ENCODE results near the gene LAYN. TPM values are rescaled to one million over a fixed set of nuclear protein-coding genes. Genes with fewer than 3 reads are reported as not detected.

Gene LAYN
- total RNA-seq, 1 donor from 2014 or later, result 9.2 TPM

DNA sequence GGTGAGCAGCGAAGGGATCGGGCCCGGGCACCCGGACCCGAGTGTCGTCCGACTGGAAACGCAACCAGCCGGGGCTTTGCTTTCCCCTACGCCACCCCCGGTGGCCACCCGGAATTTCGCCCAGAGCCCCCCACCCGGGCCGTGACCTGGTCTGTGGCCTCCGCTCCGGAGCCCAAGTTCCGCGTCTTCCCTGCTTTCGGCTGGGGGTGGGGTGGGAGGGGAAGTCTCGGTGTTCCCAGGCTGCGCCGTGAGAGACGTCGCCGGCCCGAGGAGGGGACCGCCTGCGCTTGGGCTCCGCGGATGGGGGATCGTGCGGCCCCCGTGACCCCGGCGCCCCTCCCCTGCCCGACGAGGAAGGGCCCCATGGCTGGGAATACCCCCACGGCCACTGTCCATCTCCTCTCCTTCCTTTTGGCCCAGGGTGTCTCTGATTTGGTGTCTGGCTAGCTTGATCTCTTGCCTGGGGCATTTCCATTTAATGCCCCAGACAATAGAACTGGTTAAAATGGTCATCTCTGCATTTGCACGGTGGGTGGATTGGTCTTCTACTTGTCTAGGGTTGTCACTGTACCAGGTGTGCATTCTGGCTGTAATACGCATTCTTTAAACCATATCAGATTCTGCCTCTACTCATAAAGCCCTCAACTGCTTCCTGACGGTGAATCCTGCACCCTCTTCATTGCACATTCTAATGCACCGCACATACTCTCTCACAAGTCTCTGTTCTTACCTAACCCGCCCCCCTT is 62.5 kb downstream of the LAYN start:
- Mint-ChIP-seq H3K27me3 (peaks cover under 1% of the 10 kb centered on the region), H3K27ac (peak overlapping the region; percentile 98), H3K36me3 (no peaks in the 10 kb centered on the region), H3K4me1 (ENCODE audit: unreplicated experiment) (peaks cover 23% of the 10 kb centered on the region), H3K9me3 (no peaks in the 10 kb centered on the region), H3K4me3 (peak overlapping the region; percentile 100)
- DNase-seq (ENCODE audit: extremely low spot score, unreplicated experiment), result no peak
- TF ChIP-seq, protein P1, sequence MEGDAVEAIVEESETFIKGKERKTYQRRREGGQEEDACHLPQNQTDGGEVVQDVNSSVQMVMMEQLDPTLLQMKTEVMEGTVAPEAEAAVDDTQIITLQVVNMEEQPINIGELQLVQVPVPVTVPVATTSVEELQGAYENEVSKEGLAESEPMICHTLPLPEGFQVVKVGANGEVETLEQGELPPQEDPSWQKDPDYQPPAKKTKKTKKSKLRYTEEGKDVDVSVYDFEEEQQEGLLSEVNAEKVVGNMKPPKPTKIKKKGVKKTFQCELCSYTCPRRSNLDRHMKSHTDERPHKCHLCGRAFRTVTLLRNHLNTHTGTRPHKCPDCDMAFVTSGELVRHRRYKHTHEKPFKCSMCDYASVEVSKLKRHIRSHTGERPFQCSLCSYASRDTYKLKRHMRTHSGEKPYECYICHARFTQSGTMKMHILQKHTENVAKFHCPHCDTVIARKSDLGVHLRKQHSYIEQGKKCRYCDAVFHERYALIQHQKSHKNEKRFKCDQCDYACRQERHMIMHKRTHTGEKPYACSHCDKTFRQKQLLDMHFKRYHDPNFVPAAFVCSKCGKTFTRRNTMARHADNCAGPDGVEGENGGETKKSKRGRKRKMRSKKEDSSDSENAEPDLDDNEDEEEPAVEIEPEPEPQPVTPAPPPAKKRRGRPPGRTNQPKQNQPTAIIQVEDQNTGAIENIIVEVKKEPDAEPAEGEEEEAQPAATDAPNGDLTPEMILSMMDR (conservative IDR thresholded peaks at IDR 0.05), result no peak

- Mint-ChIP-seq H3K36me3 (no peaks in the 10 kb centered on the region), H3K27ac (peak overlapping the region; percentile 98), H3K4me1 (ENCODE audit: unreplicated experiment) (peaks cover 21% of the 10 kb centered on the region), H3K9me3 (no peaks in the 10 kb centered on the region), H3K4me3 (peak overlapping the region; percentile 100), H3K27me3 (no peaks in the 10 kb centered on the region)
- DNase-seq (ENCODE audit: extremely low spot score, unreplicated experiment), result no peak
- TF ChIP-seq, protein P1 (conservative IDR thresholded peaks at IDR 0.05), result no peak
These were observed 63.2 kb downstream of the LAYN start for GRCh38 chr11:111603611-111604130.

DNA sequence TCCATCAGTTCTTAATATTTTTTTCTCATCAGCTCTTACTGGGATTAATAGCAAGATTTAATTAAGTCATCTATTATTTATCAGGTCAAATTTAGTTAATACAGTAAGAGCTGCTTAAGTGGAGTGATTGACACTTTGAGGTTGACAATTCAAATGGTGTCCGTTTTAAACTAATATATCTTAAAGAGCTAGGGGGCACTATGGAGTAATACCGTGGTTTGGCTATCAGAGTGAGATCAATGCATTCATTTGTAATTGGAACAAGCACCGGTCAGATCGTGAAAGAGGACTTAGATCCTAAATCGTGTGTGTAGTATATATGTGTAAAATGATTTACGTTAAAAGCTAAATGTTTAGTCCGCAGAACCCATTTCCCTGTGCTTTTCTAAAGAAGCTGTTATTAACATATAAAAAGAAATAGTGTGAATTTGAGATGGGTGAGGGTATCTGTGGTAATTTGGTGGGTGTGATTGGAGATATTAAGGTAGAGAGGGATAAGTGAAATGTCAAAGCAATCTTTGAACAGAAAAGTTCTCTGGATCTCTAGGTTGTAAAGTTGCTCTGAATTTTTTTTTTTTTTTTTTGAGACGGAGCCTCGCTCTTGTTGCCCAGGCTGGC is 64.0 kb downstream of the LAYN start:
- H3K27me3 Mint-ChIP-seq, result no peaks in the 10 kb centered on the region
- H3K27ac Mint-ChIP-seq, result peak overlapping the region; percentile 98
- peaks cover 21% of the 10 kb centered on the region for H3K4me1 Mint-ChIP-seq (ENCODE audit: unreplicated experiment)
- H3K4me3 Mint-ChIP-seq, result peak overlapping the region; percentile 100
- H3K9me3 Mint-ChIP-seq, result no peaks in the 10 kb centered on the region
- no peak for DNase-seq (ENCODE audit: extremely low spot score, unreplicated experiment)
- TF ChIP-seq, protein P1 (conservative IDR thresholded peaks at IDR 0.05), result peak; percentile 80
- no peaks in the 10 kb centered on the region for H3K36me3 Mint-ChIP-seq

DNA sequence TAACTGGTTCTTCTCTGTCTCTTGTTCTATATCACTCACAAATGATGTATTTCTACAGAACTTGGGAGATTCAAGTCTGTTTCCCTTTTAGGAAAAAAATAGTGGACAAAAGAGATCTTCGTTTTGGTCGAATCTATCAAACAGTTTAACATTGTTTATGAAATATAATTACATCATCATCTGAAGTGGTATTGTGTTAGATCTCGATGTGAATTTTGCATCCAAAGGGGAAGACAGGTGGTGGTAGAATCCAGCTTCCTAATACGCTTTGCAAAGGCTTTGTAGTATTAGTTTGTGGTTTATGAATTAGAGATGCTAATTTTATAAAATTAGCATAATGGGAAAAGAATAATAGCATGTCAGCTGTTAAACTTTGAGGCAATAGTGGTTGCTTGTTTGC is 65.2 kb downstream of the LAYN start:
- no peak overlapping the region for H3K4me3 Mint-ChIP-seq
- H3K4me1 Mint-ChIP-seq (ENCODE audit: unreplicated experiment), result peaks cover 21% of the 10 kb centered on the region
- no peak overlapping the region for H3K27ac Mint-ChIP-seq
- H3K36me3 Mint-ChIP-seq, result no peaks in the 10 kb centered on the region
- no peaks in the 10 kb centered on the region for H3K27me3 Mint-ChIP-seq
- no peaks in the 10 kb centered on the region for H3K9me3 Mint-ChIP-seq
- TF ChIP-seq, protein P1 (conservative IDR thresholded peaks at IDR 0.05), result no peak
- no peak for DNase-seq (ENCODE audit: extremely low spot score, unreplicated experiment)

GRCh38 chr11:111606986-111607385 is 66.5 kb downstream of the LAYN start:
- Mint-ChIP-seq H3K9me3 (no peaks in the 10 kb centered on the region), H3K27me3 (no peaks in the 10 kb centered on the region), H3K27ac (no peak overlapping the region), H3K4me3 (no peak overlapping the region), H3K4me1 (ENCODE audit: unreplicated experiment) (peaks cover 16% of the 10 kb centered on the region), H3K36me3 (no peaks in the 10 kb centered on the region)
- TF ChIP-seq, protein P1 (conservative IDR thresholded peaks at IDR 0.05), result no peak
- DNase-seq (ENCODE audit: extremely low spot score, unreplicated experiment), result no peak
